A549 (cell line): ENCODE data around the gene MVB12B.

Experiments used
- CEBPB ChIP-seq, 2 experiments: fragments of >200 bp in 1 of 2; sonication (Bioruptor Twin) in 1 of 2; formaldehyde crosslinking in 1 of 2; IDR thresholded peaks; 2 replicates each; pipeline ENCODE4 v1.6.1; 2012 to 2016
- CTCF ChIP-seq: fragments of >200 bp; sonication (Bioruptor Twin); formaldehyde crosslinking; IDR thresholded peaks from 3 replicates; pipeline ENCODE4 v1.5.1; 2016
- EP300 ChIP-seq, 2 experiments: fragments of >200 bp; sonication (Bioruptor Twin); formaldehyde crosslinking; IDR thresholded peaks; 2 replicates in 1 of 2; 3 replicates in 1 of 2; pipeline ENCODE4 v1.6.1; 2016 to 2017
- HMGXB4 ChIP-seq: fragments of 250-450 bp; sonication (Bioruptor Pico); IDR thresholded peaks from 2 replicates; pipeline ENCODE4 v1.5.0; 2021; ENCODE audit warnings: mild to moderate bottlenecking, moderate library complexity, borderline replicate concordance
- MYC ChIP-seq: IDR thresholded peaks from 2 replicates; pipeline ENCODE4 v1.6.1; 2012; ENCODE audit warnings: mild to moderate bottlenecking, inconsistent platforms, low read length, improper control_type of control experiment, borderline replicate concordance
- POLR2A ChIP-seq: IDR thresholded peaks from 2 replicates; pipeline ENCODE4 v1.6.1; 2012; ENCODE audit warnings: mild to moderate bottlenecking, low read length
- POLR2AphosphoS2 ChIP-seq: conservative IDR thresholded peaks from 2 replicates; pipeline ENCODE4 v1.6.1; 2012; ENCODE audit warnings: low read length, improper control_type of control experiment, inconsistent platforms
- RARB ChIP-seq: fragments of 250-450 bp; sonication (Bioruptor Pico); IDR thresholded peaks from 2 replicates; pipeline ENCODE4 v1.8.0; 2021; ENCODE audit warnings: mild to moderate bottlenecking, moderate library complexity
- RFX5 ChIP-seq: fragments of 450-650 bp; IDR thresholded peaks from 2 replicates; pipeline ENCODE4 v1.7.1; 2014; ENCODE audit warnings: antibody characterized with exemption, mild to moderate bottlenecking, moderate library complexity
- ZNF302 ChIP-seq: fragments of 250-450 bp; sonication (Bioruptor Pico); IDR thresholded peaks from 2 replicates; pipeline ENCODE4 v1.9.0; 2021; ENCODE audit warnings: inconsistent platforms, mild to moderate bottlenecking, moderate library complexity

DNA sequence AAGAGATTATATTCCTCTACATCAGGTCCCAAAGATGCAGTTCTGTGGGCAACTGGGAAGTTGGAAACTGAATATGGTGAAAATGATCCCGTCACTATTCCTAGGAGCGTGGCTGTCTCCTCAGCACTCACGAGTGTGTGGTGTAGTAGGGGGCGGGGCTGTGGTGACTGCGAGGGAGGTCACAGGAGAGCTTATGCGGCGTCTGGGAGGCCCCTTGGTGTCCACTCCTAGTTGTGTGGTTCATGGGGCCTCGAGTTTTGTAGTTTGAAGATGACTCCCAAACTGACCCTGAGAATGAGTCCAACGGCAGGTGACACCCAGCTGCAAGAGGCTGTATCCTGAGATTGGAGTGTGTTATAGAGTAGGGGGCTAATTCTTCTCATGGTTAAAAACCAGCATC is 68.2 kb downstream of the MVB12B start:
- TF ChIP-seq ZNF302 (CRISPR knock-in tag) (no peak), RARB (CRISPR knock-in tag) (no peak), CEBPB (IDR thresholded peaks at IDR 0.05) (no peak), CTCF (no peak), EP300 (IDR thresholded peaks at IDR 0.05) (no peak), POLR2A (no peak), RFX5 (no peak), MYC (no peak), POLR2AphosphoS2 (no peak), HMGXB4 (CRISPR knock-in tag) (no peak)
